ENCODE data around the gene HERPUD2. TPM values are rescaled to one million over a fixed set of nuclear protein-coding genes. Genes with fewer than 3 reads are reported as not detected.
"Not testable (repeated sequence)": the region's sequence is repeated elsewhere in the genome, so short reads cannot be mapped to it uniquely, and the experiment has no call there.

HERPUD2 gene
- polyA plus RNA-seq, 4 donors = 28.0 to 39.3 (median 37.9) TPM

DNA sequence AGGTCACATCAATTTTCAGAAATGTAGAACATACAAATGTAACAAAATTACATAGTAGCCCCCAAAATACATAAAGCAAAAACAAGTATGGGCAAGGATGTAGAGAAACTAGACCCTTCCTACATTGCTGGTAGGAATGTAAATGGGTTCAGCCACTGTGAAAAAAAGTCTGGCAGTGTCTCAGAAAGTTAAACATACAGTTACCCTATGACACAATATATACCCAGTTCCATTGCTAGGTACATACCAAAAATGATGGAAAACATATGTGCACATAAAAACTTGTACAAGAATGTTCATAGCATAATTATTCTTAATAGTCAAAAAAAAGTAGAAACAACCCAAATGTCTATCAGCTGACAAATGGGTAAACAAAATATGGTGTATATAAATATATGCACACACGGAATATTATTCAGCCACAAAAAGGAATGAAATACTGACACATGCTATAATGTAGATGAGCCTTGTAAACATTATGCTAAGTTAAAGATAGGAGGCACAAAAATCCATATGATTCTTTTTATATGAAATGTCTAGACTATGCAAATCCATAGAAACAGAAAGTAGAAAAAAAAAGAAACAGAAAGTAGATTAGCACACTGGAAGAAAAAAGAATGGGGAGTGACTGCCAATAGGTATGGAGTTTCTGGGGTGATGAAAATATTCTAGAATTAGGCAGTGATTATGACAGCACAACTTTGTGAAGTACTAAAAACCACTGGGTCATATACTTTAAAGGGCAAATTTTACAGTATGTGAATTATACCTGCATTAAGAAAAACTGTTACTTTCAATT lies 13.5 kb downstream of the HERPUD2 start:
- no peak for DNase-seq (ENCODE audit: low read depth in 4 of 4, low spot score in 2 of 4)

- no peak for DNase-seq (ENCODE audit: low read depth in 4 of 4, low spot score in 2 of 4)
These were observed 14.4 kb downstream of the HERPUD2 start for GRCh38 chr7:35680403-35681013.

GRCh38 chr7:35677582-35678356 lies 17.2 kb downstream of the HERPUD2 start:
- no peak for DNase-seq (ENCODE audit: low read depth in 4 of 4, low spot score in 2 of 4)

DNA sequence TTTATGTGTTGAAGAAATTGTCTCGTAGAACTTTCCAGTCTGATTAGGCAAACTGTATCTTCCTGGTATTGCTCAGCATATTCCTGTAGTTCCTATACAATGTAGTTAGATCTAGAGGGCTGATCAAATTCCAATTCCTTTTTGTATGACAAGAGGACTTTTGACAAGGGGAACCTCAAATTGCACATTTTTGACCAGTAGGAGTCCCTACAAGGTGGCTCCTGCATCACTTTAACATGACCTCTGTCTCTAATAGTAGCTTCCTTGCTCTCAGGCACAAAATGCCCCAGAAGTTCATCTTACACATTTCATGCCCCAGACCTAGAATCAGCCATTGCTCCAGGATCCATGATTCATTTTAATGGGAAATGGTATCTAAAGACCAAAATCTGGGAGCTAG lies 18.7 kb downstream of the HERPUD2 start:
- DNase-seq (ENCODE audit: low read depth in 4 of 4, low spot score in 2 of 4) = no peak

GRCh38 chr7:35670856-35671569 lies 23.9 kb downstream of the HERPUD2 start:
- DNase-seq (ENCODE audit: low read depth in 4 of 4, low spot score in 2 of 4) = no peak

DNA sequence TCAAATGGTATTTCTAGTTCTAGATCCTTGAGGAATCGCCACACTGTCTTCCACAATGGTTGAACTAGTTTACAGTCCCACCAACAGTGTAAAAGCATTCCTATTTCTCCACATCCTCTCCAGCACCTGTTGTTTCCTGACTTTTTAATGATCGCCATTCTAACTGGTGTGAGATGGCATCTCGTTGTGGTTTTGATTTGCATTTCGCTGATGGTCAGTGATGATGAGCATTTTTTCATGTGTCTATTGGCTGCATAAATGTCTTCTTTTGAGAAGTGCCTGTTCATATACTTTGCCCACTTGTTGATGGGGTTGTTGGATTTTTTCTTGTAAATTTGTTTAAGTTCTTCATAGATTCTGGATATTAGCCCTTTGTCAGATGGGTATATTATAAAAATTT lies 34.5 kb downstream of the HERPUD2 start:
- not testable (repeated sequence) for DNase-seq (ENCODE audit: low read depth in 4 of 4, low spot score in 2 of 4)

- peak in 1 of 4 donors; percentile 1 for DNase-seq (ENCODE audit: low read depth in 4 of 4, low spot score in 2 of 4)
These were observed 36.2 kb downstream of the HERPUD2 start for GRCh38 chr7:35658606-35659201.

DNA sequence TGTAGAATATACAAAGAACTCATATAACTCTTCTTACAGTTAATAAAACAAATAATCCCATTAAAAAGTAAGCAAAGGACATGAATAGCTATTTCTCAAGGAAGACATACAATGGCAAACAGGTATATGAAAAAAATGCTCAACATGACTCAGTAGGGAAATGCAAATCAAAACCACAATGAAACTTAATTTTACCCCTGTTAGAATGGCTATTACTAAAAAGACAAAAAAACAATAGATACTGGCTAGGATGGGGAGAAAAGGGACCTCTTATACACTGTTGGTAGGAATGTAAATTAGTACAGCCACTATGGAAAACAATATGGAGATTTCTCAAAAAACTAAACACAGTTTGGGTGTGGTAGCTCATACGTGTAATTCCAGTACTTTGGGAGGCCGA lies 37.8 kb downstream of the HERPUD2 start:
- DNase-seq (ENCODE audit: low read depth in 4 of 4, low spot score in 2 of 4) = no peak

GRCh38 chr7:35654558-35654957 lies 40.4 kb downstream of the HERPUD2 start:
- DNase-seq (ENCODE audit: low read depth in 4 of 4, low spot score in 2 of 4) = not testable (repeated sequence)

DNA sequence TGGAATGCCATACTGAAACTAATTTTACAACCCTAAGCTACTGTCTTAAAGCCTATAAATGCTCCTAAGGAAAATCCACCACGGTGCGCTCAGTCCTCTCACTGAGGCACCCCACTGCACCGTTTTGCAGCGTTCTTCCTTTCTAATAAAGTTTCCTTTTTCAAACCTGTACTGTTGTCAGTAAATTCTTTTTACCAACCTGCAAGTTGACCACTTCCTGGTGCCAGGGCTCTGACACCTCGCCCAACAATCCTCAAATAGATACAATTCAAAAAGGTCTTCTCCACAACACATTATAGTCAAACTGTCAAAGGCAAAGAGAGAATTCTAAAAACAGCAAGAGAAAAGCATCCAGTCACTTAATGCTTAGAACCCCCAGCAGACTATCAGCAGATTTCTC lies 42.8 kb downstream of the HERPUD2 start:
- no peak for DNase-seq (ENCODE audit: low read depth in 4 of 4, low spot score in 2 of 4)

GRCh38 chr7:35650751-35651150 lies 44.2 kb downstream of the HERPUD2 start:
- no peak for DNase-seq (ENCODE audit: low read depth in 4 of 4, low spot score in 2 of 4)

GRCh38 chr7:35649711-35650110 lies 45.2 kb downstream of the HERPUD2 start:
- no peak for DNase-seq (ENCODE audit: low read depth in 4 of 4, low spot score in 2 of 4)

DNA sequence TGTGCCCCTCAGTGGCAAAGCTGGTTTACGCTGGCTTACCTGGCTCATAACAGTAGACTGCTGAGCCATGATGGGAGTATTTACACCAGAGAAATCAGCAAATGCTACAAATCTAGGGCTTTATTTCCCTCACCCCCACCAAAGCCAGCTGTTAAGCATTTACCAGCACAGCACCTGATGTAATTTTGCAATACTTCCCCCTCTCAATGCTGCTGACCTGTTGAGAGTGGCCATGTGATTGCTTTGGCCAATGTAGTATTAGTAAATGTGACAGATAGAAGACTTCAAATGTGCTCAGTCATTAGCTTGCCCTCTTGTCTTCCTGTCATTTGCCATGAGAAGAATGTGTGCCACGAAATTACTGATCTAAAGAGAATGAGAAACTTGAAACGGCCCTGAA lies 46.6 kb downstream of the HERPUD2 start:
- DNase-seq (ENCODE audit: low read depth in 4 of 4, low spot score in 2 of 4) = no peak

DNA sequence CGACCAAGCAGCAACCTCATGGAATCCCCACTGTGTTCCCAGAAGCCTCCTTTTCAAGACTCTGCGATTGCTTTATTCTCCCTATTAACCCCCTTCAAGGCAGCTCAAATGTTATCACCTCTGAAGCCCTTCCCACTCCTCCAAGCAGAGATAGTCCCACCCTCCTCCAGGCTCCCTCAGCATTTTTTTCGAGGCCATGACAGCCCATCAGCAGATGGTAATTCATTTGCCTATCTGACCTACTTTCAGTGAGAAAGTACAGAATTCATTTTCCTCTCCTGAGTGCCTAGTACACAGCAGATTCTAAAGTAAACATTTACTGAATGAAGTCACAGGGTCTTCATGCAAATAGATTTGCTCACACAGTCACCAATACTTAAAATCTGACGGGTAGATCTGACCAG lies 47.8 kb downstream of the HERPUD2 start:
- no peak for DNase-seq (ENCODE audit: low read depth in 4 of 4, low spot score in 2 of 4)

DNA sequence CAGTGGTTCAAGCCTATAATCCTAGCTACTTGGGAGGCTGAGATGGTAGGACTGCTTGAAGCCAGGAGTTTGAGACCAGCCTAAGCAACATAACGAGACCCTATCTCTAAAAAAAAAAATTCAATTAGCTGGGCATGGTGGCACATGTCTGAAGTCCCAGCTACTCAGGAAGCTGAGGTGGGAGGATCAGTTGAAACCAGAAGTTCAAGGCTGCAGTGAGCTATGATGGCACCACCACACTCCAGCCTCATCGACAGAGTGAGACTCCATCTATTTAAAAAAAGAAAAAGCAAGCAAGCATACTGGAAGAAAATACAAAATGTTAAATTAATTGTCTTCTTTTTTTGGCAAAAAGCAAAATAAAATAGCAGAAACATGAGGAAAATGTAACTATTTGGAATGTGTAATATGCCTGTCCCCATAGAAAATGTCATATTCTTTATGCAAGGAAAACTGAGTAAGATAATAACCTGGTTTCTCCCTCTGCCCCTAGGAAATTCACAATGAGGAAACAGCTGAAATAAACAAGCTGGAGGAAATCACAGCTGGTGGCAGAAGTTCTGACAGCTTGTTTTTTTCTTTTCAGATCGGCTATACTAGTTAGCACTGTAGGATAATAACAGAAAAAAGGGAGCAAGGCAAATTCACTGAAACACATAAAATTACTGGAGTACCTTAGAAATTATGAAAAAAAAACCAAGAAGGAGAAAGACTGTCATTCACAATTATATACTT lies 48.5 kb downstream of the HERPUD2 start:
- peak in 1 of 4 donors; percentile 21 for DNase-seq (ENCODE audit: low read depth in 4 of 4, low spot score in 2 of 4)

- DNase-seq (ENCODE audit: low read depth in 4 of 4, low spot score in 2 of 4) = no peak
These were observed 49.2 kb downstream of the HERPUD2 start for GRCh38 chr7:35645691-35646090.

GRCh38 chr7:35630024-35630972 lies 64.6 kb downstream of the HERPUD2 start:
- DNase-seq (ENCODE audit: low read depth in 4 of 4, low spot score in 2 of 4) = no peak

GRCh38 chr7:35624299-35625186 lies 70.4 kb downstream of the HERPUD2 start:
- DNase-seq (ENCODE audit: low read depth in 4 of 4, low spot score in 2 of 4) = no peak
